Neural cell (in vitro differentiated cells): ENCODE data around the gene BMP7. TPM values are rescaled to one million over a fixed set of nuclear protein-coding genes. Genes with fewer than 3 reads are reported as not detected.

Source experiments
- H2AFZ ChIP-seq: fragments of 200-600, 300-800 bp; sonication (generic), shearing (Covaris generic); 2 replicates; pipeline ENCODE4 v1.6.0; 2014; ENCODE audit warnings: low read depth, mild to moderate bottlenecking, antibody characterized with exemption, low read length, moderate library complexity
- H3F3A ChIP-seq: fragments of 200-600 bp; shearing (Covaris generic); 2 replicates; pipeline ENCODE4 v1.6.1; 2016; ENCODE audit warnings: mild to moderate bottlenecking, moderate library complexity, mixed read lengths, antibody characterized with exemption, low read length; ENCODE audit not compliant: insufficient read depth, poor library complexity, severe bottlenecking
- H3K27ac ChIP-seq: fragments of 200-600, 300-800 bp; sonication (generic), shearing (Covaris generic); 2 replicates; pipeline ENCODE4 v1.5.1; 2014; ENCODE audit warnings: mild to moderate bottlenecking, low read length, moderate library complexity
- H3K27me3 ChIP-seq: fragments of 300-800, 200-600 bp; sonication (generic), shearing (Covaris generic); 2 replicates; pipeline ENCODE4 v1.6.0; 2014; ENCODE audit warnings: mild to moderate bottlenecking, low read depth, low read length, moderate library complexity; ENCODE audit not compliant: insufficient read depth
- H3K36me3 ChIP-seq: fragments of 300-800, 200-600 bp; sonication (generic), shearing (Covaris generic); 2 replicates; pipeline ENCODE4 v1.5.1; 2014; ENCODE audit warnings: mild to moderate bottlenecking, antibody characterized with exemption, low read length, moderate library complexity; ENCODE audit not compliant: insufficient read depth
- H3K4me2 ChIP-seq: fragments of 300-800, 200-600 bp; sonication (generic), shearing (Covaris generic); 2 replicates; pipeline ENCODE4 v1.6.0; 2014; ENCODE audit warnings: mild to moderate bottlenecking, low read length
- H3K4me3 ChIP-seq: fragments of 300-800, 200-600 bp; sonication (generic), shearing (Covaris generic); 2 replicates; pipeline ENCODE4 v1.5.1; 2014; ENCODE audit warnings: mild to moderate bottlenecking, low read length, moderate library complexity
- H3K79me2 ChIP-seq: fragments of 200-600 bp; shearing (Covaris generic); replicated peaks from 2 replicates; pipeline ENCODE4 v1.6.0; 2014; ENCODE audit warnings: mild to moderate bottlenecking, low read length, moderate library complexity; ENCODE audit not compliant: insufficient read depth
- H3K9ac ChIP-seq: fragments of 300-800, 200-600 bp; sonication (generic), shearing (Covaris generic); 2 replicates; pipeline ENCODE4 v1.6.1; 2016; ENCODE audit warnings: mild to moderate bottlenecking, low read length, mixed read lengths
- H3K9me2 ChIP-seq: fragments of 200-600 bp; shearing (Covaris generic); 2 replicates; pipeline ENCODE4 v1.6.1; 2016; ENCODE audit warnings: mild to moderate bottlenecking, low read length, mixed read lengths; ENCODE audit not compliant: insufficient read depth
- H3K9me3 ChIP-seq: fragments of 200-600, 300-800 bp; sonication (generic), shearing (Covaris generic); 2 replicates; pipeline ENCODE4 v1.6.1; 2016; ENCODE audit warnings: mild to moderate bottlenecking, mixed run types, low read length, moderate library complexity, mixed read lengths
- H4K20me1 ChIP-seq: fragments of 200-600 bp; shearing (Covaris generic); 2 replicates; pipeline ENCODE4 v1.6.1; 2016; ENCODE audit warnings: mild to moderate bottlenecking, mixed run types; ENCODE audit not compliant: insufficient read depth
- CTCF ChIP-seq: fragments of 450-650 bp; IDR thresholded peaks from 2 replicates; pipeline ENCODE4 v1.5.1; 2014; ENCODE audit warnings: antibody characterized with exemption, mild to moderate bottlenecking, moderate library complexity; ENCODE audit not compliant: poor library complexity, severe bottlenecking
- EP300 ChIP-seq: fragments of 450-650 bp; conservative IDR thresholded peaks from 2 replicates; pipeline ENCODE4 v1.6.1; 2014; ENCODE audit warnings: antibody characterized with exemption, mild to moderate bottlenecking, moderate library complexity; ENCODE audit not compliant: poor library complexity, severe bottlenecking
- EZH2 ChIP-seq: fragments of 200-600, 300-800 bp; shearing (Covaris generic), sonication (generic); IDR thresholded peaks from 2 replicates; pipeline ENCODE4 v1.6.1; 2014; ENCODE audit warnings: antibody characterized with exemption, low read length, borderline replicate concordance, mild to moderate bottlenecking; ENCODE audit not compliant: insufficient read depth, poor library complexity, severe bottlenecking
- MXI1 ChIP-seq: fragments of 450-650 bp; conservative IDR thresholded peaks from 2 replicates; pipeline ENCODE4 v1.6.1; 2014; ENCODE audit warnings: antibody characterized with exemption, mild to moderate bottlenecking; ENCODE audit not compliant: poor library complexity, severe bottlenecking
- POLR2AphosphoS5 ChIP-seq: IDR thresholded peaks from 2 replicates; pipeline ENCODE4 v1.6.1; 2012
- RAD21 ChIP-seq: fragments of 450-650 bp; conservative IDR thresholded peaks from 2 replicates; pipeline ENCODE4 v1.6.1; 2014; ENCODE audit warnings: antibody characterized with exemption, mild to moderate bottlenecking, moderate library complexity
- REST ChIP-seq: IDR thresholded peaks from 2 replicates; pipeline ENCODE4 v1.6.1; 2012; ENCODE audit warnings: borderline replicate concordance
- SMC3 ChIP-seq: fragments of 450-650 bp; conservative IDR thresholded peaks from 2 replicates; pipeline ENCODE4 v1.6.1; 2014; ENCODE audit warnings: antibody characterized with exemption, mild to moderate bottlenecking, moderate library complexity; ENCODE audit not compliant: poor library complexity
- TAF1 ChIP-seq: IDR thresholded peaks from 2 replicates; pipeline ENCODE4 v1.6.1; 2012; ENCODE audit warnings: low read depth
- polyA plus RNA-seq: library from polyadenylated mRNA; depleted of rRNA; stranded (reverse); fragments of >200 nt; gene quantifications from 2 replicates; pipeline ENCODE4 v1.2.3, GENCODE V29; 2014

BMP7 gene
- polyA plus RNA-seq, 1 donor from 2014 or later: 3.6 TPM

GRCh38 chr20:57231951-57232428, 34.5 kb downstream of the BMP7 start:
- H3K27me3 ChIP-seq: no peaks in the 10 kb centered on the region
- no peak overlapping the region for H2AFZ ChIP-seq
- no peaks in the 10 kb centered on the region for H3K79me2 ChIP-seq
- H3K9me3 ChIP-seq: no peaks in the 10 kb centered on the region
- H3K4me3 ChIP-seq: no peak overlapping the region
- no peak overlapping the region for H3K27ac ChIP-seq
- no peak overlapping the region for H3K9ac ChIP-seq
- no peaks in the 10 kb centered on the region for H3K36me3 ChIP-seq
- H4K20me1 ChIP-seq: no peaks in the 10 kb centered on the region
- no peak overlapping the region for H3K4me2 ChIP-seq
- TF ChIP-seq POLR2AphosphoS5 (no peak), CTCF (no peak), MXI1 (no peak), TAF1 (no peak), EP300 (no peak), RAD21 (no peak), REST (no peak), SMC3 (no peak), EZH2 (no peak)
- H3F3A ChIP-seq: no peaks in the 10 kb centered on the region
- H3K9me2 ChIP-seq: no peaks in the 10 kb centered on the region

- H3K4me2 ChIP-seq: no peak overlapping the region
Measured at GRCh38 chr20:57231161-57231560, 35.3 kb downstream of the BMP7 start.

More at GRCh38 chr20:57231161-57231560, 35.3 kb downstream of the BMP7 start:
- TF ChIP-seq POLR2AphosphoS5 (no peak), MXI1 (no peak), EP300 (no peak), TAF1 (no peak), CTCF (no peak), EZH2 (no peak), SMC3 (no peak), RAD21 (no peak), REST (no peak)
- Histone ChIP-seq H3K4me3 (no peak overlapping the region), H3K79me2 (no peaks in the 10 kb centered on the region), H4K20me1 (no peaks in the 10 kb centered on the region), H3K9me3 (no peaks in the 10 kb centered on the region), H3K36me3 (no peaks in the 10 kb centered on the region), H3K27ac (no peak overlapping the region), H3K9ac (no peak overlapping the region), H2AFZ (no peak overlapping the region), H3F3A (no peaks in the 10 kb centered on the region), H3K27me3 (no peaks in the 10 kb centered on the region), H3K9me2 (no peaks in the 10 kb centered on the region)
